Stimulated activated CD4-positive, alpha-beta T cell treated with anti-CD3 and anti-CD28 coated beads, TNF-alpha, amount 100 ng/mL, for 48 hours (primary cell): ENCODE measurements around the gene SARM1.
A peak's percentile ranks its signal among the peaks of the same experiment; 100 is the strongest.

Source experiments
- DNase-seq, 3 donors: peaks; one replicate each; pipeline ENCODE4 v3.0.0-alpha.2; 2020; ENCODE audit warnings: low read depth in 3 of 3

SARM1 gene

DNA sequence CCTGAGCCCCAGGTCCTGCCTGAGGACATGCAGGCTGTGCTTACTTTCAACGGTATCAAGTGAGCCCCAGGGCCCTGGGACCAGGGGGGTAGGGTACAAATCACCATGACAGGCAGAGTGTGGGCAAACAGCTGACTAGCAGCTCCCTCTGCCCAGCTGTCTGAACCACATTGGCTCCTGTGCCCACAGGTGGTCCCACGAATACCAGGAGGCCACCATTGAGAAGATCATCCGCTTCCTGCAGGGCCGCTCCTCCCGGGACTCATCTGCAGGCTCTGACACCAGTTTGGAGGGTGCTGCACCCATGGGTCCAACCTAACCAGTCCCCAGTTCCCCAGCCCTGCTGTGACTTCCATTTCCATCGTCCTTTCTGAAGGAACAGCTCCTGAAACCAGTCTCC lies 24.5 kb downstream of the SARM1 start:
- DNase-seq: no peak

DNA sequence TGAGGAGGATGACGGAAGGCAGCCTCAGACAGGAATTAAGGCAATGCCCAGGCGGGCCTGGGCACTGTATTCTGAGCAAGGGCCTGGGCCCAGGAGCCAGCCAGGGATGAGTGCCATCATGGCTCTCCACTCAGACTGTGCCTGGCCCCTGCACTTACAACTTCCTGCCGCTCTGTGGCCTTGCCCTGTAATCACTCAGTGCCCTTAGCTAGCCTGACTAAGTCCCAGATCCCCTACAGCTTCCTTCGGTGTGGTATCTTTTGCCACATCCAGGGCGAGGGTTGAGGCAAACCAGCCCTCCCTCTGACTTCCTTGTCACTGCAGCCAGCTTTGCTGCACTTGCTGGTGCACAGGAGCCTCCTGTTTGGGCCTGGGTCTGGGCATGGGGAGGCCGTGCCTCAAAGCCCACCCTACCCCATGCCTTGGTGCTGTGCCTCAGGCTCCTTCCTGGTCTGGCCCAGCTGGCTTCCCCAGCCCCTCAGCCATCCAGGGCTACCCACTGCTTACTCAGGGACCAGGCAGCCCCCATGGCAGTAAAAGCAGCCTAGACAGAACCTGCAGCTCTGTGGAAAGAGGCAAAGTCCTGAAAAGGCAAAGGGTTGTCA lies 25.2 kb downstream of the SARM1 start:
- DNase-seq: no peak

DNA sequence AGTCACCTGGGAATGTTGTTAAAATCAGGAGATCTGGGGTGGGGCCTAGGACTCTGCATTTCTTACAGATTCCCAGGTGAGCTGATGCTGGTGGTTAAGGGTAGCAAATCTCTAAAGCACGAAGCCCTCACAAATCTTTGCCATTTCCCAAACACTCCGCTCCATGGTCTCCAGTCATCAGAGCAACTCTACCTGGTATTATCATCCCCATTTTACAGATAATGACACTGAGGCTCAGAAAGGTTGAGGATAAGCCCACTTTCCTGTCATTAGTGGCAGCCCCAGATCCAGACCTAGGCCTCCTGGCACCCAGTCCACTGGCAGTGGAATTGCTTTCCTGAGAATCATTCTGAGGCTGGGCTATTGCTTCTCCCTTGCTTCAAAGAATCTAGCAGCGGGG lies 25.8 kb downstream of the SARM1 start:
- DNase-seq: no peak

DNA sequence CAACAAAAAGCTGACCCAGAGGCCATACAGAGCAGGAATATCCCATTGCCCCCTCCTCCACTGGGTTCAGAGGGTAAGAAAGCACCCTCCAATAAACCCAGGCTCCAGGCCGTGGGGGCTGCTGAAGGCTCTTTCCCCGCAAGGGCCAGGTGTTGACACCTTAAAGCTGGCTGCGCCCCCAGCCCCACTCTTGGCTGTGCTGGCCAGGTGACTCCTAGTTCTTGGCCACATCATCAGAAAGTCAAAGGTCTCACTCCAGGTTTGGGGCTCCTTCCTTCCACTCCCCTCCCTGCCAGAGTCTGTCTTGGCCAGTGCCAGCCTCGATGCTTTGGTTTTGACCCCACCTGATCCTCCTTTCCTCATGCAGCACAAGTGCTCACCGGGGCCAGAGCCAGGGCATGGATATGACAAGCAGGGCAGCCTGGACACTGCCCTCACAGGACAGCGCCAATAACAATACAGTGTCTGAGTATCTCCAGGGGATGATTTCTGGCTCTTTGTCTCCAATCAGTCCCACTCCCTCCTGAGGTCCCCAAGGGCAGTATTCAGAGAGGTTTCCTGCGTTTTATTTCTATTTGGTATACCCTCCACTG lies 26.3 kb downstream of the SARM1 start:
- no peak for DNase-seq

DNA sequence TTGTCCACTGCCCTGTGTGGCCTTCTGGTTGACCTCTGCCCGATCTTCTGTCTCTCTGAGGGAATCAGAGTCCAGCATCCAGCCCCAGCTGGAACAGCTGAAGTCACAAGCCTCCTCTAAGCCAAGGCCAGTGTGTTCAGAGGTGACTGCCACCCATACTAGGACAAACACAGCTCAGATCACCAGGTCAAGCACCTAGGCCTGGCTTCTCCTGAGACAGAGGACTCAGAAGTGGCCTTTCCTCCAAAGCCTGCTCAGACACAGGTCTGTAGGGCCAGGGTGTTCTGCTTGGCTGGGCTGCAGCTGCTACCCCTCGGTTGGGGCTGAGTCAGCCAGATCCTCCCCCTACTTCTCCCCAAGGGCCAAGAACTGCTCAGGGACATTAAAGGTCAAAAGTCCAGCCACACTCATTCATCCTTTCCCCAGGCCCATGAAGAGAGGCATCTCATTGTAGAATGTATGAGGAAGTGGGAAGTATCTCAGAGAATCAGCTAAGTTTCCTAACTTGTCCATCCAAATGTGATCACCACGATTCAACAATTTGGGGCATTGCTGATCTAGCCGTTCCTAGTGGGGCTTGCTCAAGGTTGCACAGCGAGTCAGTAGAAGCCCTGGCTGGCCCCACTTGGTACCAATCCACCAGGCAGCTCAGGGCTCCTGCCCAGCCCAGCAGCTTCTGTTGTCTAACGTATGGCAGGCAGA lies 26.9 kb downstream of the SARM1 start:
- DNase-seq: no peak

DNA sequence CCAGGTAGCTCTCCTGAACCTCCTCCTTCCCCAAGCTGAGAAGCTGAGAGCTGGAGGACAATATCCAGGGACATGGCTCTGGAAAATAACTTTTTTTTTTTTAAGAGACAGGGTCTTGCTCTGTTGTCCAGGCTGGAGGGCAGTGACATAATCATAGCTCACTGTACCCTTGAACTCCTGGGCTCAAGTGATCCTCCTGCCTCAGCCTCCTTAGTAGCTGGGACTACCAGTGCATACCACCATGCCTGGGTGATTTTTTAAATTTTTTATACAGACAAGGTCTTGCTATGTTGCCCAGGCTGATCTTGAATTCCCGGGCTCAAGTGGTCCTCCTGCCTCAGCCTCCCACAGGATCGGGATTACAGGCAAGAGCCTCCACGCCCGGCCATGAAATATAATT lies 28.3 kb downstream of the SARM1 start:
- DNase-seq: no peak

DNA sequence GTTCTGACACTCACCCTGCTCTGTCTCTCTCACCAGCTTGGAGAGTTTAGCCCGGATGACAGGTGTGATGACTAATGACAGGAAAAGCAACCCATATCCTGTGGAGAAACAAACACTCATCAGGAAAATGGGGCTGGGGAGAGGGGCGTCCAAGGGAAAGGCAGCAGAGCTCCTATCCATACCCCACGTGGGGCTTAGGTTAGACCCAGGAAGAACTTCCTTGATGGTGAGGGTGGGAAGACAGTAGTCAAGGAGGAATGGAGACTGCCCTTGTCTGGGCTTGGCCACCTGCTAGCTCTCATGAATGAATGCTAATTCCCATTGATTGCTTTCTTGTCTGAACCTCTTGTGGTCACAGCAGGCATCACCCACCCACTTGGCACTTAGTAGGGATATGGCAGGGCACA lies 30.7 kb downstream of the SARM1 start:
- no peak for DNase-seq

DNA sequence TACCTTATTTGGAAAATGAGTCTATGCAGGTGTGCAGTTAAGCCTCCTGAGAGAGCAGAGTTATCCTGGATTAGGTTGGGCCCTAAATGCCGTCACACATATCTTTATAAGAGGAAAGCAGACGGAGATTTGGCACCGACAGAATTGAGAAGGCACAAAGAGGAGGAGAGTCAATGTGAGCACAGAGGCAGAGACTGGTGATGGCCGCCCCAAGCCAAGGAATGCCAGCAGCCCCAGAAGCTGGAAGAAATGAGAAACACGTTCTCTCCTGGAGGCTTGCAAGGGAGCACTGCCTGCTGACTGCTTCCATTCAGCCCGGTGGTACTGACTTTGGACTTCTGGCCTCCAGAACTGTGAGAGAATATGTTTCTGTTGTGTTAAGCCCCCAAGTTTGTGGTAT lies 31.4 kb downstream of the SARM1 start:
- DNase-seq: no peak

DNA sequence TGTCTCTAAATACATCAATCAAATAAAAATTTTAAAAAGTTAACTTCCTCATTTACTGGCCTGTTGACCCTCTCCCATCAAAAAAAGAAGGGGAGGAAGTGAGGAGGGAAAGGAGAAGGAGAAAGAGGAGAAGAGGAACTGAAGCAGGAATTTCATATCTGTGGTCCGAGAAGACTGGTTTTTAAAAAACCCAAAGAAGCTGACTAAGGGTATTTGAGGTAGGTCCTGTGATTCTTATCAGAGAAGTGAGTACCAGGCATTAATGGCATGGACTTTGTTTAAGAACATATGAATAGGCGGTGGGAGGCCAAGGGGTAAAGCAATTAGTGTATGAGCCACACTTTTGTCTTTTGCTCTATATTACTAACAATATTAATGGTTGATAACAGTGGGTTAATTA lies 32.5 kb downstream of the SARM1 start:
- no peak for DNase-seq

DNA sequence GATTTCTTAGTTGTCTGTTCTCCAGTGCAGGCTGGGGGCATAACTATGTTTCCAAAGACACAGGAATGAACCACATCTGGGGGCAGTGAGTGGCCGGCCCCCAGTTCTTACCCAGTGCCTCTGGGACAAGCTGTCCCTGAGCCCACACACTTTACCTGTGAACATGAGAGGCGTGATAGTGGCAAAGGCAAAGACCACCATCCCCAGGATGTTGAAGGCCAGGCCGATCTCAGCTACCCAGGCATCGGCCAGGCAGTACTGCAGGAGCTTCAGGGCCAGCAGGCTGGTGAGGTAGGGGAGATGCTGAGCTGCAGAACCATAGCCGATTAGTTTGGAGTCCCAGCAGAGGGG lies 32.9 kb downstream of the SARM1 start:
- no peak for DNase-seq

DNA sequence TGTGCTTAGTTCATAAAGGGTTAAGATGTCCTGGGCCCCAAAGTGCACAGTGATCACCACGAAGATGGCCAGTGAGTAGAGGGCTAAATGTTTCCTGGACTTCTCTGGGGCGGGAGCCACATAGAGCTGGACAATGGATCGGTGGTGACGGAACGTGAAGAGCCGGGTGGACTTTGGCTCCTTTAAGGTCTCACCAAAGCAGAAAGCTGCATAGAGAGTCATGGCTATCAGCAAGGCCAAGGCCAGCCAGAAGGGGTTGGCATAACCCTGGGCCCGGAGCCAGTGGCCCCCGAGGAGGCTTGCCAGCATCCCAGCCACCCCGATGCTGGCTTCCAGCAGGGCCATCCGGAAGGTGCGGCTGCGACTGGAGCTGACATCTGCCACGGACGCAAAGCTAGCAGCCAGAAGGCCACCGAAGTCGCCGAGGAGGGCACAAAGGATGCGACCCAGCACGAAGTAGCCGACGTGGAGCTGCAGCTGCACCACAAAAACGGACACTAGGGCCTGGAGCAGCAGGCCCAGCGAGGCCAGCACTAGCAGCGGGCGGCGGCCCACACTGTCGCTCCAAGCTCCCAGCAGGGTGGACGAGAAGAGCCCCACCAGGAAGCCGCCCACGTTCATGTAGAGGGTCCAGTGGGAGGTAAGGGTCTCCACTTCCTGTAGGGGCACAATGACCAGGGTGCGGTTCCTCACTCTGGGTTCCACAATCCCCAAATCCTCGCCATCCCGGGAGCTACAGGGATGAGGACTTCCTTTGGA lies 33.5 kb downstream of the SARM1 start:
- no peak for DNase-seq

DNA sequence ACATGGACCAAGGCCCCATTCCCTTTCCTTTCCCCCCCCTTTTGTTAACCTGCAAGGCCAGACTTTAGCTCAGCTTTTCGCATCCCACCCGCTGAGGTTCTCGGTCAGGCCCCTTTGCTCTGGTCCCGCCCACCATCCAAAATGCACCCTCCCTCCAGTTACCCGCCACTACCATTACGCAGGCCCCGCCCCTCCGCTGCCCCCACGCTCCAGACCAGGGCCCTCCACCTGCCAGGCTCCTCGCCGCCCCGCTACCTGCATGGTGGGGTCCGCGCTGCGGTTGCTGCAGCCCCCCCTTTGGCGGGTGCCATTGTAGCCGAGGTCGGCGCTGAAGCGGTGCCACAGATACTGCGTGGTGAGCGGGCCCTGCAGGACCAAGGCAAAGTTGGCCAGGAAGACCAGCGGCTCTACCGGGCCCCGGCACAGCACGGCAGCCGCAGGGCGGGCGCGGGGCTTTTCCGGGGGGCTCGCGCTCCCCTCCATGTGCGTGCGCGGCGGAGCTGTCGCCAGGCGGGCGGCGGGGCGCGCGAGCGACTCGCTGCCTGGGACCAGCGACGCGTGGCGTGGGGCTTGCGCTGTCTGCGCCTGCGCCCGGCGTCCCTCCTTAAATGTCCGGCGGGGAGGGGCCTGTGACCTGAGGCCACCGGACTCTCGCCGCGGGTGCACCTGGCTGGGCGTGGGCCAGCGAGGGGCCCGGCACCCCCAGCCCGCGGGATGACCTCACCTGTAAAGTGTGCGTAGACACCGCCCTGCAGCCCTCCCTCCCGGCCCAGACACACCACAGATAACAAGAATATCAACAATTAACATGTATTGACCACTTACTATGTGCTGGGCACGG lies 34.4 kb downstream of the SARM1 start, which contains the start of gene SLC46A1:
Gene SLC46A1, minus strand, starts transcription at position 581 of the 841 bp plus-strand sequence. Its CDS starts 98 bp downstream, at position 483.
- peak; percentile 29 to 63 (median 33) for DNase-seq

DNA sequence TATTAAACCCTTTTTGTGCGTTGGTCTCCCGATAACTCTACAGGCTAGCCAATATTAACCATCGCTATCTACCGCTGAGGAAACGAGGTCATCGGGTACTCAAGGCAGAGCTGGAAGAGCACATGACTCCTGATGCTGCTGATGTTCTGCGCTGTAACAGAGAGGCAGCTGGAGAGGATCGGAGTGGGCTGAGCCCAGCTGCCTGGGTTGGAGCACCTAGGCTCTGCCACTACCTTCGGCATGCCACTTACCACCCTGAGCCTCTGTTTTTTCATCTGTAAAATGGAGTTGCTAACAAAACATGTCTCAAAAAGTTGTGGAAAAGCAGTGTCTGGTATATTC lies 35.0 kb downstream of the SARM1 start:
- DNase-seq: no peak

DNA sequence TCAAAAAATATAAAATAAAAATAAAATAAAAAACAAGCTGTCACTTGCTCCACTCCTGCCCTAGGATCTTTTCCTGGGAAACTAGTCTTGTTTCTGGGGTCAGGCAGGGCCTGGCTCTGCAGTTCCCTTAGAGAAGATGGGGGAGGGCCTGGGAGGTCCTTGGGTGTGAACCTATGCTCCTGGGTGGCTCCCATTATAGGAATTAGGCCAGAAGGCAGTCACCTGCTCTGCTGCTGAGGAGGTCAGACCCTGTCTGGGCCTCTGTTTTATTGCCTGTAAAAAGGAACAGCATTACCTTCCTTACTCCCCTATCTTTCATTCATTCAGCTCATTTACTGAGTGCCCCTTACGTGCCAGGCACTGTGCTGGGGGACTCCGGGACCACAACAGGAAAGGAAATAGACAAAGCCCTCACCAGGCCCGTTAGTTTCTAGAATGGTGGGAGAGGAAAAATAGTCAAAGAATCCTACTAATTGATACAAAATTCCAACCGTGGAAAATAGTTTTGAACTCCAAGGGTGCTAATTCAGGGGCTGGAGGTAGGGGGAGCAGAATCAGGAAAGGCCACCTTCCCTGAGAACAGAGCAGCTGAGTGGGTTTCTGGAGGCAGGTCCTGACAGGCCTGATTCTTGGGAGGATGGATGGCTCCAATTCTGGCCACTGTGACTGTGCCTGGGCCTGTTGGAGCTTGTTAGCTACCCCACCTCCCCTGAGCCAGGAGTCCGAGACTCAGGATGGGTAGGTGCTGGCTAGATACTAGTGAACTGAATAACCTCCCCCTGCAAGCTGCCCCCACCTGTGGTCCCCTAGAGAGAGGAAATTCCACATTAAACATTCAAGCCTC lies 35.9 kb downstream of the SARM1 start:
- DNase-seq: no peak

DNA sequence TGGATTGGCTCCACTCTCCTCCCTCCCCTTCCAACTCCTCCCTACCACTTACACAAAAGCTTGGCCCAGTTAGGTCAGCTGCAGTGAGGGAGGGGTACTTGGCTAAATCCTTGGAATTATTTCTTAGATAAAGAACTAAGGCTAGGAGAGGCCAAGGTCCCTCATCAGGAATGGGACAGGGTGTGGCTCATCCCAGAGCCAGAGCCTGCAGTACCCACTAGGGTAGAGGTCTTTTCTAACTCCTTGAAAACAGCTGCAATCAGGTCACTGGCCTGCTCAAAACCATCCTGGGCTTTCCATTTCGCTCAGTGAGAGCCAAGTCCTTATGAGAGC lies 36.4 kb downstream of the SARM1 start:
- DNase-seq: no peak

DNA sequence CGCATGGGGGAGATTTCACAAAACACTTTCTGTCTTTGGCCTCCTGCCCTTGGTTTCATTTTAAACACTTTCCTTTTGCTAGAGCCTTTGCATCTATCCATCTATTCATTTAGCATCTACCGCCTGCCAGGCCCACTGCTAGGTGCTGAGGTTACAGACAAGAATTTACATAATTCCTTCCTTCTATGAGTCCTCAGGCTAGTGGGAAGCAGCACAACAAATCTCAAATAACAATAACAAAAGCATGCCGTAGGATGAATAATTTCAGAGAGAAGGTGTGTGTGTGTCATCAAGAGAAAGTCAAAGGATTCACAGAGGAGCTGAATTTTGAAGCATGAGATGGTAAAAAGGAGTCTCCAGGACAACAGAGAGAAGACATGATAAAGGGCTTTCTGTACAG lies 40.6 kb downstream of the SARM1 start:
- DNase-seq: no peak

DNA sequence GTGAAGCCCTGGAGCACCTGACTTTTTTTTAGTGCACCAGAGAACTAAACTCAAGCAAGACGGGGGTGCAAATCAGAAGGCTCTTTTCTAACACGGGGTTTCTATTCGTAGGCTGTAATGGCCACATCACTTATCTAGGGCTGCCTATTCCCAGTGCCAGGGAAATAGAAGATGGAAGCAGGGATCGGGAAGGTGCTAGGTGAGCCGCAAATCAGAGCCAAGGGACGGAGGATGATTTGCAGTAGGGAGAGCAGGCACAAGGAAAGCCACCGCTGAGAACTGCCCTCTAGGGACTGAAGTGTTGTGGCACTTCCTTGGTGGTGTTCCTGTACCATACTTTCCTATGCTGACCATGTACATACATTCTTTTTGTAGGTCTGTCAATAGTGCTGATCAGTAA lies 42.3 kb downstream of the SARM1 start:
- DNase-seq: no peak

DNA sequence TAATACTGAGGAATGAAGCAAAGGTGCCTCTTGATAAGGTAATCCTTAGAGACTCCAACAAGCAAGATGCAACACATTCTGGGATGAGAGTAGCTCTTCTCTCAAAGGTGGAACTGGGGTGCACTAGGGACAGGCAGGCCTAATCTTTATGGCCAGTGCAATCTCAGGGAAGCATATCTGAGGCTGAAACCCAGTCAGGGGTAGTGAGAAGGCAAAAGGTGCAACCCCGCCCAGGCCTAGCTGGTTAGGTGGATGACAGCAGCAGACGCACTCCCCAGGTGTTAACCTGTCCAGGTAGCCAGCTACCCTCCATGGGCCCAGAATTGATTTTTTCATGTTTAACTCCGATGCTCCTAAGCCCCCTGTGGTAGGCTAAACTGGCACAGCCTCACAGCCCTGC lies 44.4 kb downstream of the SARM1 start:
- no peak for DNase-seq

DNA sequence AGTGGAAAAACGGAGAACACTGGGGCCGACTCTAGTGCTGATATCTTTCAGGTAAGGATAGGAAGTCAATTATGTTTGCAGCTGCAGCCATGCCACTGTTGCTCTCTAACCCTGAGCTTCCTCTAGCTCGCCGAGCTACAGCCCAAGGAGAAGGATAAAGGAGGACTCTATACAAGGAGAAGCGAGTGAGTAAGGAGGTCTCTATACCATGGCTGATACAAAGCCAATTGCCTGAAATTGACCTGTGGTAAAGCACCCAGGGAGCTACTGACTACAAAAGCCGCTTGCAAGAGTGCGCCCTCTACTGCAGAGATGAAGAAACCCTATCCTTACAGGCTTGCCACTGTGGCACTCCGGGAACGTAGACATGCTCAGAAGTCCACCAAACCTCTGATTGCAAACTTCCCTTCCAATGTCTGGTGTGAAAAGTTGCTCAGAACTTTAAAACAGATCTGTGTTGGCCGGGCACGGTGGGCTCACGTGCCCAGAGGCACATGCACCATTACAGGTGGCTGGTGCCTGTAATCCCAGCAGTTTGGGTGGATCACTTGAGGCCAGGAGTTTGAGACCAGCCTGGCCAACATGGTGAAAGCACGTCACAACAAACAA lies 45.3 kb downstream of the SARM1 start:
- DNase-seq: peak; percentile 21 to 45 (median 24)

DNA sequence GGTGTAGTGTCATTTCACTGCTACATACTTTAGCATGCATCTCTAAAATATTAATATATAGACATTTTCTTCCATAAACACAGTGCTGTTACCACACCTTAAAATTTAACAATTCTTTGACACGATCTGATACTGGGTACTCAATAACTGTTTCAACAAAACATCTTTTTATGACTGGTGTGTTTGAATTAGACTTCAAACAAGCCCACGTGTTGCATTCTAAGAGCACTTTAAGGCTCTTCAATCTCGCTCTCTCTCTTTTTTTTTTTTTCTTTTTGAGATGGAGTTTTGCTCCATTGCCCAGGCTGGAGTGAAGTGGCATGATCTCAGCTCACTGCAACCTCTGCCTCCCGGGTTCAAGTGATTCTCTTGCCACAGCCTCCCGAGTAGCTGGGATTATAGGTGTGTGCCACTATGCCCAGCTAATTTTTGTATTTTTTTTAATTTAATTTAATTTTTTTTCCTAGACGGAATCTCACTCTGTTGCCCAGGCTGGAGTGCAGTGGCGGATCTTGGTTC lies 50.4 kb downstream of the SARM1 start:
- no peak for DNase-seq
